ENCODE measurements around the gene TCOF1. TPM values are rescaled to one million over a fixed set of nuclear protein-coding genes. Genes with fewer than 3 reads are reported as not detected.

The TCOF1 gene
- total RNA-seq, 1 donor from 2014 or later: 22.0 TPM

DNA sequence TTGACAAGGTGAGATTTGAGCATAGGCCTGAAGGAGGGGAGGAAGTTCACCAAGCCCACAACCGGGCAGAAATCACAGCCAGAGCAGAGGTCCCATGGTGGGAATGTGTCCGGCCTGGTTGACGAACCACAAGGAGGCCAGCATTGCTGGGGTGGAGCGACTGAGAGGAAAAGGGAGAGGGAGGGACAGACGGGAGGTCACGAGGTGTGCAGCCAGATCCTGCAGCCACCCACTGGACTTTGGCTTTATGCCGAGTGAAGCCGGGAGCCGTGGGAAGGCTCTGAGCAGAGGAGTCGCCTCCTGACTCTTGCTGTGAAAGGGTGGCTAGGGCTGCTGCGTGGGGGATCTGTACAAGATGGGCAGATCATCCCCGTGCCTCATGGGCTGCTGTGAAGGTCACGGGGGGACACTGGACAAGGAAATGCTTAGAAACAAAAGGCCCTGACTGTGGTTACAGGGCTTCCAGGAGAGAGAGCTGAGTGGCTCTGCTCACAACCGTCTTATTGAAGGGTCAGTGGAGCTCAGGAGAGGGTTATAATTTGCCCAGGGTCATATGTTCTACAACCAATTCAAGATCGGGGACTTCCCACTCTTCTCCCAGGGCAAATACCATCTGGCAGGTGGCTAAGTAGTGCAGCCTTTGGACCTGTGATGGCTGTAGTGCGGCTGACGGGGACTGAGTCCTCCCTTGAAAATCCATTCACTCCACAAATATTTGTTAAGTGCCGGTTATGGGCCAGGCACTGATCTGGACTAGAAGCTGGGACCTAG, 70.8 kb downstream of the TCOF1 start:
- DNase-seq (ENCODE audit: low read depth): peak; percentile 81

DNA sequence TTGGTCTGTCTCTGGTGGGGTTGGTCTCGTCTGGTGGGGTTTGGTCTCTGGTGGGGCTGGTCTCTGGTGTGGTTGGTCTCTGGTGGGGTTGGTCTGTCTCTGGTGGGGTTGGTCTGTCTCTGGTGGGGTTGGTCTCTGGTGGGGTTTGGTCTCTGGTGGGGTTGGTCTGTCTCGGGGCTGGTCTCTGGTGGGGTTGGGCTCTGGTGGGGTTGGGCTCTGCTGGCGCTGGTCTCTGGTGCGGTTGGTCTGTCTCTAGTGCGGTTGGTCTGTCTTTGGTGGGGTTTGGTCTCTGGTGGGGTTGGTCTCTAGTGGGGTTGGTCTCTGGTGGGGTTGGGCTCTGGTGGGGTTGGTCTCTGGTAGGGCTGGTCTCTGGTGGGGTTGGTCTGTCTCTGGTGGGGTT, 71.5 kb downstream of the TCOF1 start:
- no peak for DNase-seq (ENCODE audit: low read depth)

GRCh38 chr5:150429410-150429873, 71.9 kb downstream of the TCOF1 start:
- no peak for DNase-seq (ENCODE audit: low read depth)

DNA sequence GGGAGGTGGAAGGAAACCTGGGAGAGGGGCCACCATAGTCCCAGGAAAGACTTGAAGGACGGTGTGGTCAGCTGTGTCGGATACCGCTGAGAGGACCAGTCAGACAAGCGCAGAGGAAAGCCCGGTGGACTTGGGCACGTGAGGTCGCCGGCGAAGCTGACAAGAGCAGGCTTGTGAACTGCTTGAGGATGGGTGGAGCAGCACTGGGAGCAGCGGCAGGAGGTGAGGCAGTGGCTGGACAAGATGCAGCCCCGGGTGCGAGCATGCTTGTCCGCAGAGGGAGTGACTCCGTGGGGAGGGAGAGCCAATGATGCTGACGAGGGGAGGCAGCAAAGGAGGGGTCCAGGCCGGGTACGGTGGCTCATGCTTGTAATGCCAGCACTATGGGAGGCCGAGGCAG, 73.6 kb downstream of the TCOF1 start:
- no peak for DNase-seq (ENCODE audit: low read depth)

GRCh38 chr5:150431574-150431973, 74.1 kb downstream of the TCOF1 start:
- DNase-seq (ENCODE audit: low read depth): no peak

DNA sequence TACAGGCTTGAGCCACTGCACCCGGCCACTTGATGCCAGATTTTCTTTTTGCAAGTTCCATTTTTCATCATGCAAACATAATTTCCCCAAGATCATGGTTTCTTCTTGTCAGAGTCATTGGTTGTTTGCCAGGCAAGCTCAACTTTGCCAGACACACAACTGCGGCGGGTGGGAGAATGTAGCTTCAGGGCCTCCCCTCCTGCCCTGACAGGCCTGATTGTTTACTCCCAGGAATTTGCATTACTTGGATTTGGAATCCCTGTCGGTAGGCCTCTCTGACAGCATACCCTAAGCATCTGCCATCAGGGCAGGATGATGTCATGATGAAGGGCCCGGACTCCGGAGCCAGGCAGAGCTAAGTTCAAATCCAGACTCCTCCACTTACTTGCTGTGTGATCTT, 77.0 kb downstream of the TCOF1 start:
- DNase-seq (ENCODE audit: low read depth): no peak

DNA sequence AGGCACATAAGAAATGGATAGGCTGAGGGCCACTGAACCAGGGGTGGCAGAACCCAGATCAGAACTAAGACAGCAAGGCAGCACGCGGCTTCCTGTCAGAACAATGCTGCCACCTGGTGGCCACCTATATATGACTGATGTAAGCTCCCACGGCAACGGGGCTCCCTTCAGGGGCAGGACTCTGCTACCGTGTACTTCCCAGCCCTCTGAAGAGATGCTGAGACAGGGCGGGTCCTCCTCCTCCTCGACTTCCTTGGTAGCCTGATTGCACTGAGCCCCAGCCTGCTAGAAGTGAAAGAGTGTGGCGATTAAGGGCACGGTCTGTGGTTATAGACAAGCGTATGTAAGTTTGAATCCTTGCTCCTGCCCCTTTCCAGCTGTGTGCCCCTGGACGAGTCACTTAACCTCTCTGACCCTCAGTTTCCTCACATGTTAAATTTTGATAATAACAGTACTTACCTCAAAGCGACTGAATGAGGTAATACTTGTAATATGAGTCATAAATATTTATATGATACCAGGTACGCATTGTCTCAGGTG, 78.7 kb downstream of the TCOF1 start:
- peak; percentile 69 for DNase-seq (ENCODE audit: low read depth)

DNA sequence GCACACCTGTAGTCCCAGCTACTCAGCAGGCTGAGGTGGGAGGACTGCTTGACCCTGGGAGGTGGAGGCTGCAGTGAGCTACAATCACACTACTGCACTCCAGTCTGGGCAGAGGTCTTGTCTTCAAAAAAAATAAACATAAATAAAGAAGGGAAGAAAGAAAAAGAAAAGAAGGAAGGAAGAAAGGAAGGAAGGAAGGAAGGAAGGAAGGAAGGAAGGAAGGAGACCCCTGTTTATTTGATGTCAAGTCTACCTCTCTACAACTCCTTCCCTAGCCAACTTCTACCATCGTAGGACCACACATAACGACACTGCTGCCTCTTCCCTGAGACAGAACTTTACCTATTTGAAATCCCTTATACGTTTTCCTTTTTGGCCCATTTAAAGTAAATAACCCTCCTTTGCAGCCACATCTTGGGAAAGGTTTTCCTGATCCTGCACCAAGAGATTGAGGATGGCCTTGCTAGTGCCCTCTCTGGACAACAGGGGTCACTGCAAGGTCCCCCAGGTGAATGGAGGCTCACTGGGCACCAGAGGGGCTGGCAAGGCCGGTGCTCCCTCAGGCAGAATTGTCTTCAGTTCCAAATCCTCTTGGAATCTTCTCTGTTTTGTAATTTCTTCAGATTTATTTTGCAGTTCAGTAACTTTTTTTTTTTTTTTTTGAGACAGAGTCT, 81.5 kb downstream of the TCOF1 start:
- peak; percentile 32 for DNase-seq (ENCODE audit: low read depth)

DNA sequence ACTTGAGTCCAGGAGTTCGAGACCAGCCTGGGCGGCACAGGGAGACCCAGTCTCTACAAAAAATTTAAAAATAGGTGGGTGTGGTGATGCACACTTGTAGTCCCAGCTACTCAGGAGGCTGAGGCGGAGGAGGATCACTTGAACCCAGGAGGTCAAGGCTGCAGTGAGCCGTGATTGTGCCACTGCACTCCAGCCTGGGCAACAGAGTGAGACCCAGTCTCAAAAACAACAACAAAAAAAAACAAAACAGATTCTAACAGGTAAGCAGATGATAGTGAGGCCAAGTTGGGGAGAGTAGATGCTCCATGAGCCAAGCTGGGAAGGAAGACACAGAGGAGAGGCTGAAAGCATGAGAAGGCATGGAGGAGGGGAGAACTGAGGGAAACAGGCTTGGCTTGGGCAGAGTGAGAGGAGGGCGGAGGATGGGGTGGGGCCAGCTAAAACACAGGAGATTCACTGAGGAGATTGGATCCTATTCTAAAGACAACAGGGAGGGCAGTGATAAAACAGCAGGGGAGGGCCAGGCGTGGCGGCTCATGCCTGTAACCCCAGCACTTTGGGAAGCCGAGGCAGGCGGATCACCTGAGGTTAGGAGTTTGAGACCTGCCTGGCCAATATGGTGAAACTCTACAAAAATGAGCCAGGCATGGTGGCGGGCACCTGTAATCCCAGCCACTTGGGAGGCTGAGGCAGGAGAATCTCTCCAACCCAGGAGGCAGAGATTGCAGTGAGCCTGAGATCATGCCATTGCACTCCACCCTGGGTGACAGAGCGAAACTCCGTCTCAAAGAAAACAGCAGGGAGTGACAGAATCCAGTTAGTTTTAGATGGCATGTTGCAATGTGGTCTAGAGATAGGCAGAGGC, 83.7 kb downstream of the TCOF1 start:
- no peak for DNase-seq (ENCODE audit: low read depth)

DNA sequence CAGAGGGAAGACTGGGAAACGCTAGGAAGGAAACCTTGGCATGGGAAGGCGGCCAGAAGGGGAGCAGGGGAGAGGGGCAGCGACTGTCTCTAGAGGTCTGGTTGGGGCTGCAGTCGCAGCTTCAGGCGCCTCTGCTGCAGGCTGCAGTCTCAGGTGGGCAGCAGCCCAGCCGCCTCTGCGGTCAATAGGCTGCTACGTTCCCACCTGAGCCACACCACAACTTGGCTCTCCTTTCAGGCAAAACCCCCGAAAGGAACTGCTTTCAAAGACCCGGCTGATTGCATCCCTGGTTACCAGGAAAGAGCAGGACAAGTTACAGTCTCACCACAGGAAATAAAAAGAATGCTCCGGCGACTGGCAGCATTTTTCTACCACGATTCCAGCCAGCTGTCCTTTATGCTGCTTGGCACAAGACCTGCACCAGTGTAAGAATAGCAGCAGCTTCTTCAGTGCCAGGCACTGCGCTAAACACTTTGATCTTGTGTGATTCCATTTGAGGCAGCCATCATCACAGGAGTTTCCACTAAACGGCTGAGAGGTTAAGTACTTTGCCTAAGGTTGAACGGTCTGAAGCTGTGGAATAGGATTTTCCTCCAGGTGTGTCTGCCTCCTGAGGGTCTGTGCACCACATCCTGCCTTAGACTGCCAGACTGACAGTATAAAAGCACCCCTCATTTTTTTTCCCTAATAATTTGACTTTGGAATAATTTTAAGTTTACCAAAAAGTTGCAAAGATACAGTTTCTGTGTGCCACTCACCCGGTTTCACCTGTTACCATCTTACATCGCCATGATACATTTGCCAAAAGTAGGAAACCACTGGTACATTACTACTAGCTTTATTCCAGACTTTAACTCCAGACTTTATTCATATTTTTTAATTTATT, 84.6 kb downstream of the TCOF1 start:
- no peak for DNase-seq (ENCODE audit: low read depth)

DNA sequence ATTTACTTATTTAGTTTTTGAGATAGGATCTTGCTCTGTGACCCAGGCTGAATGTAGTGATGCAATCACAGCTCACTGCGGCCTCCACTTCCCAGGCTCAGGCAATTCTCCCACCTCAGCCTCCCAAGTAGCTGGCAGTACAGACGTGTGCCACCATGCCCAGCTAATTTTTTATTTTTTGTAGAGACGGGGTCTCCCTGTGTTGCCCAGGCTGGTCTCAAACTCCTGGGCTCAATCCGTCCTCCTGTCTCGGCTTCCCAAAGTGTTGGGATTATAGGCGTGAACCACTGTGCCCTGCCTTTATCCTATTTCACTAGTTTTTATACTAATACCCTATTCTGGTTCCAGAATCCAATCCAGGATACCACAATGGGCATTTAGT, 85.2 kb downstream of the TCOF1 start:
- no peak for DNase-seq (ENCODE audit: low read depth)

DNA sequence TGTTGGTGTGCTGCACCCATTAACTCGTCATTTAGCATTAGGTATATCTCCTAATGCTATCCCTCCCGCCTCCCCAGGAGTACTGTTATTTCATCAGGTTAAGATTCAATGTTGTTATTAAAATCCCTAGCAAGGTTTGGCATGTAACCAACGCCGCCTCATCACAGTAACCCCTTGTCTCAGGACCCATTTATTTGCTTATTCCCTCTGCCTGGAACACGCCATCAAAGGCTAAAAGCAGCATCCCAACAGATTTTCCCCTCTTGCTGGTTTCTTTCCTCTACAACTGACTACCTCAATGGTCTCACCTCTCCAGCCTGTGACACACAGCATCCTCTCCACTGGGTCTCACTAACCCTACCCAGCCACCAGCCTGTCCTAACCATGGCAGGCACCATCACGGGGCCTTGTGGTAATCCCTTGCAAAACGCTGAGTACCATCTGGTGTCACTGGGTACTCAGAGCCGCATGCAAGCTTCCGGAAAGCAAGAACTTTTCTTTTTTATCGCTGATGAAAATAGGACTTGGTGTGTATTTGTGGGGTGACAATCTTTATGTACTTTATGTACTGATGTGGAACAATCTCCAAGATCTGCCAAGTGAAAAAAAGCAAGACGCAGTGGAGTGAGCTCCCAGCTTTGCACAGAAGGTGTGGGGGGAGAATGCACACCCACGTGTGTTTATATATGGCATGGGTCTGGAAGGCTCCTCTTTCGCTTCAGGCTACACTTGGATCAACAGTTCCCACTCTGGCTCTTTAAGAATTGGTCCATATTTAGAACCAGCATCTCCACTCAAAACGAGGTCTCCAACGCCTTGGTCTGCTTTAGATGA, 86.0 kb downstream of the TCOF1 start:
- DNase-seq (ENCODE audit: low read depth): no peak

DNA sequence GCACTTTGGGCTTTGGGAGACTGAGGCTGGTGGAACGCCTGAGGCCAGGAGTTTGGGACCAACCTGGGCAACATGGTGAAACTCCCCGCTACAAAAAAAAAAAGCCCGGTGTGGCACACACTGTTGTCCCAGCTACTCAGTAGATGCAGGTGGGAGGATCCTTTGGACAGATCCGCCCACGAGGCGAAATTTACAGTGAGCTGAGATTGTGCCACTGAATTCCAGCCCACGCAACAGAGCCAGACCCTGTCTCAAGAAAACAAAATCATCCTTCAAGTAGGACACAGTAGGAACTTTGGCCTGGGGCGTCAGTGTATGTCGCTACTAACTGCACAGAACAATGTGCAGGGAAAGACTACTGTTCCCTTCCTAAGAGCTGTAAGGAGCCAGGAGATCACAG, 87.3 kb downstream of the TCOF1 start:
- no peak for DNase-seq (ENCODE audit: low read depth)

GRCh38 chr5:150446088-150446487, 88.6 kb downstream of the TCOF1 start:
- DNase-seq (ENCODE audit: low read depth): no peak

- no peak for DNase-seq (ENCODE audit: low read depth)
Measured at GRCh38 chr5:150446583-150446982, 89.1 kb downstream of the TCOF1 start.

DNA sequence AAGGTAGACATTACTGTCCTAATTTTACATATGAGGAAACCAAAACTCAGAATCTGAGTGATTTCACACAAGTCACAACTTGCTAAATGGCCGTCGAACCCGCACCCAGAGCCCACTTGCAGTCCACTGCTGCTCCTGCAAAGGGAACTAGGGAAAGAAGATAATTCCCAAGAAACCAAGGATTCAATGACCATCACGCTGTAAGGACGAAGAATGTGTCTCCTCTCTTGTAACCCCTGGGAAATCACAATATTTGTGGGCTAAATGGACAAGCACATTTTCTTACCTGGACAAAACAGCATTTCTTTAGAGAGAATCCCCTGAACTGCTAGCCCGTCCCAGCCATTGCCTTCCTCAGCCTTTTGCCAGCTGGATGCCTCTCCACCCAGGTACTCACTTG, 89.7 kb downstream of the TCOF1 start:
- DNase-seq (ENCODE audit: low read depth): no peak

DNA sequence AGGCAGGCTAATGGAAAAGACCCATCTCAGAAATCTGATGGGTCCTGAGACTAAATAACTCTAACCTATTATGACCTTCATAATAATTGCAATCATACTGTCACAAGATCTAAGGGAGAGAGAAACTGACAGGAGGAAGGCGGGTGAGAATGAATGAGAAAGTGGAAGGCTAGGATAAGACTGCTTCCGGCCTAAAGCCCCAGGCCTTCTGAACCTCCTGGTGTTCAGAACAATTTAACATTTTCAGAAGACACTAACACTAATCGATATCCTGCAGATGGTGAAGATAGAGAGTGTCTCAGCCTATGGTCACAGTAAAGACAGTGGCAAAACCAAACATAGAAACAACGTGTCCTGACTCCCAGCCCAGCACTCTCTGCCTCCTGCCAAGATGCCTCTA, 90.8 kb downstream of the TCOF1 start:
- DNase-seq (ENCODE audit: low read depth): no peak

DNA sequence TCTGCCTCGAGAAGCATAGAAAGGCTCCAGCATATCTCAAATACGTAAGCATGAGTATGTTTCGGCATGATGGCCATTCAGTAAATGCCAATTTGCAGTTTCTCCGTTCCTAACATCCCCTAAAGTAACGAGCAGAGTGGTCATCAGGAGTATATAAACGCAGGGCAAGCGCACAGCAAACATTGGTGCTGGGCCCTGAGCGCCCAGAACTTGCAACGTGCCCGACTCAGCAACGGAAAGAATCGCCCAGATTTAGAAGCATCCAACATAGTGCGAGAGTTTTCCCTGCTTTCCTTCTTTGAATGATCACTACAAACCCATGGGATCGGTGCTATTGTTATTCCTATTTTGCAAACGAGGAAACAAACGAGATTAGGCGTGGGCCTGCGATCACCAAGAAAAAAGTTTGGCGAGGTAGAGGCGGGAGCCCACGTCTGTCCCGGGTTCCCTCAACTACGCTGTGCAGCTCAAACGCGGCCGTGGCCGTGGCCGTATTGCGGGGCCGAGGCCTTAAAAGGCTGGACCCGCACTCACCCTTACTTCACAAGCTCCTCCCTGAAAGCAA, 91.5 kb downstream of the TCOF1 start:
- no peak for DNase-seq (ENCODE audit: low read depth)

Measured in renal cortical epithelial cell (primary cell).